RWPE2 (cell line): ENCODE data around the gene AHDC1.
A peak's percentile ranks its signal among the peaks of the same experiment; 100 is the strongest.

Experiments used
- ATAC-seq: fragments of 200-7000 bp; cut with Tn5 transposase; 3 replicates; pipeline ENCODE4 v1.9.1; 2021; ENCODE audit warnings: low read depth
- DNase-seq: peaks from one replicate; pipeline ENCODE4 v3.0.0-alpha.2; 2020; ENCODE audit warnings: low spot score
- H3K27ac ChIP-seq: fragments of 450-650 bp; 2 replicates; pipeline ENCODE4 v1.5.1; 2017; ENCODE audit warnings: mild to moderate bottlenecking; ENCODE audit not compliant: poor library complexity, severe bottlenecking
- H3K27me3 ChIP-seq: fragments of 250-450 bp; sonication (Bioruptor Pico); 2 replicates; pipeline ENCODE4 v1.5.1; 2021; ENCODE audit warnings: mild to moderate bottlenecking, moderate library complexity; ENCODE audit not compliant: insufficient read depth, poor library complexity, severe bottlenecking
- H3K36me3 ChIP-seq: fragments of 250-450 bp; sonication (Bioruptor Pico); 2 replicates; pipeline ENCODE4 v1.5.1; 2020; ENCODE audit warnings: low read depth, mild to moderate bottlenecking, moderate library complexity
- H3K4me1 ChIP-seq: fragments of 250-450 bp; sonication (Bioruptor Pico); 2 replicates; pipeline ENCODE4 v1.5.1; 2021; ENCODE audit warnings: mild to moderate bottlenecking, moderate library complexity; ENCODE audit not compliant: insufficient read depth, poor library complexity, severe bottlenecking
- H3K4me3 ChIP-seq: fragments of 250-450 bp; sonication (Bioruptor Pico); 2 replicates; pipeline ENCODE4 v1.5.1; 2021; ENCODE audit warnings: mild to moderate bottlenecking, moderate library complexity; ENCODE audit not compliant: severe bottlenecking
- H3K9me3 ChIP-seq: fragments of 250-450 bp; sonication (Bioruptor Pico); 2 replicates; pipeline ENCODE4 v1.5.1; 2021; ENCODE audit warnings: mild to moderate bottlenecking, moderate library complexity; ENCODE audit not compliant: severe bottlenecking
- CTCF ChIP-seq: fragments of 450-650 bp; IDR thresholded peaks from one replicate; pipeline ENCODE4 v1.5.1; 2017; ENCODE audit warnings: mild to moderate bottlenecking, moderate library complexity; ENCODE audit not compliant: poor library complexity, severe bottlenecking

Gene AHDC1

GRCh38 chr1:27567971-27568299 lies 36.0 kb downstream of the AHDC1 start:
- no peak for ATAC-seq
- Histone ChIP-seq H3K27me3 (no peaks in the 10 kb centered on the region), H3K27ac (peak overlapping the region; percentile 88), H3K36me3 (peaks cover 10% of the 10 kb centered on the region), H3K4me3 (no peak overlapping the region), H3K4me1 (peaks cover 39% of the 10 kb centered on the region), H3K9me3 (no peaks in the 10 kb centered on the region)
- DNase-seq, result no peak
- TF ChIP-seq CTCF, result no peak

- TF ChIP-seq CTCF, result no peak
- Histone ChIP-seq H3K4me1 (peaks cover 31% of the 10 kb centered on the region), H3K4me3 (no peak overlapping the region), H3K9me3 (no peaks in the 10 kb centered on the region), H3K27ac (peak overlapping the region; percentile 88), H3K27me3 (no peaks in the 10 kb centered on the region), H3K36me3 (peaks cover 10% of the 10 kb centered on the region)
- ATAC-seq, result no peak
- DNase-seq, result no peak
Observed at GRCh38 chr1:27567146-27567526, 36.8 kb downstream of the AHDC1 start.

GRCh38 chr1:27566462-27567145 lies 37.3 kb downstream of the AHDC1 start:
- H3K36me3 ChIP-seq, result peaks cover 10% of the 10 kb centered on the region
- TF ChIP-seq CTCF, result no peak
- H3K4me3 ChIP-seq, result no peak overlapping the region
- H3K9me3 ChIP-seq, result no peaks in the 10 kb centered on the region
- no peaks in the 10 kb centered on the region for H3K27me3 ChIP-seq
- no peak overlapping the region for H3K27ac ChIP-seq
- H3K4me1 ChIP-seq, result peaks cover 26% of the 10 kb centered on the region
- DNase-seq, result no peak
- no peak for ATAC-seq

GRCh38 chr1:27564710-27565649 lies 39.0 kb downstream of the AHDC1 start:
- no peak for TF ChIP-seq CTCF
- H3K27ac ChIP-seq, result peak overlapping the region; percentile 4
- H3K4me3 ChIP-seq, result no peak overlapping the region
- no peaks in the 10 kb centered on the region for H3K27me3 ChIP-seq
- ATAC-seq, result no peak
- no peak for DNase-seq
- no peaks in the 10 kb centered on the region for H3K9me3 ChIP-seq
- H3K4me1 ChIP-seq, result peaks cover 12% of the 10 kb centered on the region
- H3K36me3 ChIP-seq, result peaks cover 10% of the 10 kb centered on the region
